GM12878 (cell line): ENCODE results near the gene SLC18A3. TPM values are rescaled to one million over a fixed set of nuclear protein-coding genes. Genes with fewer than 3 reads are reported as not detected.

Source experiments
- ATAC-seq: fragments of 200-7000 bp; cut with Tn5 transposase; 3 replicates; pipeline ENCODE4 v1.9.1; 2020; ENCODE audit warnings: mild to moderate bottlenecking, moderate library complexity
- BruUV-seq: library from RNA; stranded (reverse); fragments of 400-500 nt; replicated peaks from 2 replicates; lab custom pipeline; 2021; lab: Mats Ljungman, UMichigan
- CTCF ChIA-PET: fragments of 300-600 bp; sonication (Branson Sonifier 250); formaldehyde crosslinking; extraction: SDS; loops from one replicate; lab custom pipeline; 2021; ENCODE audit warnings: inconsistent platforms; lab: Yijun Ruan, JAX
- POLR2A ChIA-PET: fragments of 350-600 bp; formaldehyde crosslinking; extraction: SDS; loops from one replicate; lab custom pipeline; 2021; ENCODE audit warnings: inconsistent platforms; lab: Charles Lee
- RAD21 ChIA-PET: fragments of 300-600 bp; sonication (Branson Sonifier 250); formaldehyde crosslinking; loops from one replicate; lab custom pipeline; 2023; ENCODE audit warnings: antibody characterized with exemption; ENCODE audit not compliant: unreplicated experiment; lab: Charles Lee
- SMC1A ChIA-PET: fragments of 300-600 bp; sonication (Branson Sonifier 250); formaldehyde crosslinking; loops from one replicate; lab custom pipeline; 2023; ENCODE audit not compliant: unreplicated experiment, uncharacterized antibody; lab: Charles Lee
- DNase-seq: peaks from one replicate; pipeline ENCODE4 v3.0.0-alpha.2; 2011; ENCODE audit warnings: low read depth, low spot score
- FAIRE-seq: peaks from 3 replicates; lab custom pipeline; 2011; peaks lifted over from hg19 to GRCh38; lab: Jason Lieb, UNC
- H2AFZ ChIP-seq: 2 replicates; pipeline ENCODE4 v1.6.0; 2011; ENCODE audit warnings: low read depth, low read length, control low read depth; ENCODE audit not compliant: control insufficient read depth
- H3K27ac ChIP-seq: 2 replicates; pipeline ENCODE4 v1.5.1; 2011; ENCODE audit warnings: control low read depth; ENCODE audit not compliant: control insufficient read depth, insufficient read depth
- H3K27me3 ChIP-seq, 2 experiments: replicated peaks in 1 of 2; 2 replicates each; pipeline versions ENCODE4 v1.6.0 to v1.6.1; 2011; ENCODE audit warnings: low read length in 1 of 2; ENCODE audit not compliant: control insufficient read depth in 2 of 2, insufficient read depth in 2 of 2
- H3K36me3 ChIP-seq, 2 experiments: 2 replicates each; pipeline ENCODE4 v1.5.1; 2011; ENCODE audit warnings: low read length in 1 of 2; ENCODE audit not compliant: control insufficient read depth in 2 of 2, insufficient read depth in 2 of 2
- H3K4me1 ChIP-seq: 2 replicates; pipeline ENCODE4 v1.6.1; 2011; ENCODE audit warnings: mild to moderate bottlenecking, low read length, moderate library complexity, mixed read lengths; ENCODE audit not compliant: control insufficient read depth, insufficient read depth
- H3K4me2 ChIP-seq: 2 replicates; pipeline ENCODE4 v1.6.0; 2011; ENCODE audit warnings: control low read depth; ENCODE audit not compliant: control insufficient read depth, insufficient read depth
- H3K4me3 ChIP-seq: fragments of 200-600 bp; sonication (generic); 2 replicates; pipeline ENCODE4 v1.5.1; 2016
- H3K79me2 ChIP-seq: 2 replicates; pipeline ENCODE4 v1.6.0; 2011; ENCODE audit warnings: low read length; ENCODE audit not compliant: control insufficient read depth, insufficient read depth
- H3K9ac ChIP-seq: 2 replicates; pipeline ENCODE4 v1.8.0; 2011; ENCODE audit warnings: low read length, control low read depth, mixed read lengths; ENCODE audit not compliant: control insufficient read depth, insufficient read depth
- H3K9me3 ChIP-seq: replicated peaks from 3 replicates; pipeline ENCODE4 v1.5.1; 2011; ENCODE audit warnings: mild to moderate bottlenecking, low read length; ENCODE audit not compliant: control insufficient read depth, insufficient read depth
- H4K20me1 ChIP-seq: 2 replicates; pipeline ENCODE4 v1.6.0; 2011; ENCODE audit not compliant: control insufficient read depth, insufficient read depth
- ESRRA ChIP-seq: IDR thresholded peaks from 2 replicates; pipeline ENCODE4 v1.6.1; 2012; ENCODE audit warnings: mild to moderate bottlenecking, low read length, improper control_type of control experiment
- TARDBP ChIP-seq: IDR thresholded peaks from 2 replicates; pipeline ENCODE4 v1.6.1; 2016; ENCODE audit warnings: borderline replicate concordance
- WGBS: methylation state at CpG from one replicate; pipeline ENCODE4 v1.1.6; 2016; ENCODE audit warnings: low lambda C conversion rate; ENCODE audit not compliant: insufficient replicate concordance, insufficient coverage; ENCODE audit errors: missing lambda C conversion rate; 5-methylcytosine and 5-hydroxymethylcytosine counted together
- in situ Hi-C: fragments of 300-500 bp; cut with MboI; formaldehyde crosslinking; loops from 9 replicates; pipeline ENCODE4 v1.14.3; 2018; ENCODE audit warnings: mixed read lengths
- intact Hi-C: fragments of 100-400 bp; cut with micrococcal nuclease; formaldehyde crosslinking; loops from one replicate; pipeline ENCODE4 v1.14.2; 2022; ENCODE audit not compliant: unreplicated experiment
- polyA plus RNA-seq, 11 experiments: library from polyadenylated mRNA; depleted of rRNA in 4 of 11; unstranded in 6 of 11; stranded (reverse) in 5 of 11; fragments of >200 nt; fragmentation: Nextera tagmentation in 4 of 11; fragmentation: Illumina TruSeq in 1 of 11; extraction: Ambion mirVana in 4 of 11; extraction: Trizol in 1 of 11; gene quantifications; 1 replicate in 1 of 11; 2 replicates in 10 of 11; pipeline versions ENCODE4 v1.2.1 to v1.2.3, GENCODE V29; 2011 to 2016; ENCODE audit warnings: inconsistent platforms in 2 of 11, missing spikeins in 2 of 11, low read depth in 1 of 11
- total RNA-seq, 4 experiments: library from RNA; depleted of rRNA in 3 of 4; stranded (reverse); fragments of >200 nt in 3 of 4; fragmentation: Illumina TruSeq in 1 of 4; extraction: Trizol in 1 of 4; gene quantifications; 2 replicates each; pipeline versions ENCODE4 v1.2.1 to v1.2.3, GENCODE V29; 2013 to 2021
- TF ChIP-seq, protein P1 (sequence below): IDR thresholded peaks from 2 replicates; pipeline ENCODE4 v1.6.1; 2011; ENCODE audit warnings: low read depth, mild to moderate bottlenecking, low read length, moderate library complexity, borderline replicate concordance; ENCODE audit errors: extremely low read depth

Gene SLC18A3
- total and polyA plus RNA-seq, 10 of the 15 experiments (the other 5 are each of a cell fraction or from before 2014, with no cell fraction given) = not detected

DNA sequence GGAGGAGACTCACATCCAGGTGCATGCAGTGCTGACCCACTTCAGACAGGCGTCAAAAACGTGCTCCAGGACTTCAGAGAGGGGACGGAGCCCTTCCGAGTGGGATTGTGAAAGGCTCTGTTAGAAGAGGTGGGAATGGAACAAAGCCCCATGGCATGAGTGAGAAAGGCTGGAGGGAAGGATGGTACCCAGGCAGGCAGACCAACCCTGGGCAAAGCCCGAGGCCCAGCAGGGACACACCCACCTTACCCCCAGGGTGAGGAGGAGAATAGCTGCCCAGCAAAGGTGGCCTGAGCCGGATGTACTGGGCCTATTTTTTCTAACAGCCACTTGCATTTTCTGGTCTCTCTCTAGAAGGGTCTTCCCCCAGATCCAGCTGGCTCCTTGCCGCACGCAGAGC is 18.5 kb downstream of the SLC18A3 start:
- BruUV-seq = no TSS peak
- Histone ChIP-seq H3K4me1 (no peaks in the 10 kb centered on the region), H3K9me3 (no peaks in the 10 kb centered on the region), H4K20me1 (no peaks in the 10 kb centered on the region), H3K4me2 (no peak overlapping the region), H3K27ac (no peak overlapping the region), H2AFZ (no peak overlapping the region), H3K36me3 (no peaks in the 10 kb centered on the region), H3K9ac (no peak overlapping the region), H3K27me3 (peaks cover 0 to 2% of the 10 kb centered on the region in 2 experiments; a peak in 1 of 4 replicates), H3K79me2 (no peaks in the 10 kb centered on the region), H3K4me3 (no peak overlapping the region)
- TF ChIP-seq TARDBP = no peak
- SMC1A ChIA-PET = no interaction called here
- in situ Hi-C loops (no loop called here), intact Hi-C loops (no loop called here)
- ATAC-seq (no peak), DNase-seq (no peak), FAIRE-seq (no peak)
- RAD21 ChIA-PET = no interaction called here
- CTCF ChIA-PET = no interaction called here
- POLR2A ChIA-PET = no interaction called here
- 52% methylated on average over 8 of the region's 8 CpGs for WGBS

DNA sequence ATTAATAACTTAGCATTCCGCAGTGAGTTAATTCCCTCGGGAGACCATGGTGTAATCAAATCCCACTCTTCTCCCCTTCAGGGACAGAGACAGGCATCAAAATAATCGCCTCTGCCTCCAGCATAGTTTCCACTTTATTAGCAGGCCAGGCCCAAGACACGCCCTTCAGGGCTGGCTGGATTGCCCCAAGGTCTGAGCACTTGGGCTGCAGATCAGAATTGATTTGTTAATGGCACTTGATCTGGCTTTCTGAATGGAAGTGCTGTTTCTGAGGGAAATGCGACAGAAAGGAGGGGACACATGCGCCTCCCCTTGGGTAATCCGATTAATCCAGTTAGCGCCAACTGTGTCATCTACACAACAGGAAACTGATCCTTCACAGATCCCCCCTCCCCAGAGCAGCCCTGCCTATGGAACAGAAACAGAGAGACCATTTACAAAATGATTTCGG is 19.3 kb downstream of the SLC18A3 start:
- 57% methylated on average over 9 of the region's 9 CpGs for WGBS
- no peaks in the 10 kb centered on the region for H3K4me1 ChIP-seq
- no peak overlapping the region for H2AFZ ChIP-seq
- intact Hi-C loops = no loop called here
- TF ChIP-seq, protein P1, sequence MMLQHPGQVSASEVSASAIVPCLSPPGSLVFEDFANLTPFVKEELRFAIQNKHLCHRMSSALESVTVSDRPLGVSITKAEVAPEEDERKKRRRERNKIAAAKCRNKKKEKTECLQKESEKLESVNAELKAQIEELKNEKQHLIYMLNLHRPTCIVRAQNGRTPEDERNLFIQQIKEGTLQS = no peak
- TF ChIP-seq ESRRA = no peak
- TF ChIP-seq, all 136 proteins: peak for 0
- no peak for FAIRE-seq
- RAD21 ChIA-PET = no interaction called here
- no TSS peak for BruUV-seq
- no peak overlapping the region for H3K27ac ChIP-seq
- no peak overlapping the region for H3K9ac ChIP-seq
- SMC1A ChIA-PET = no interaction called here
- H3K36me3 ChIP-seq = no peaks in the 10 kb centered on the region
- CTCF ChIA-PET = no interaction called here
- POLR2A ChIA-PET = no interaction called here
- no peaks in the 10 kb centered on the region for H4K20me1 ChIP-seq
- no peak overlapping the region for H3K4me2 ChIP-seq
- DNase-seq = no peak
- H3K79me2 ChIP-seq = no peaks in the 10 kb centered on the region
- ATAC-seq = no peak
- peaks cover 0 to 2% of the 10 kb centered on the region in 2 experiments; a peak in 1 of 4 replicates for H3K27me3 ChIP-seq
- H3K9me3 ChIP-seq = no peaks in the 10 kb centered on the region
- in situ Hi-C loops = no loop called here
- H3K4me3 ChIP-seq = no peak overlapping the region
